Activated T-cell treated with anti-CD3 and anti-CD28 coated beads for 24 hours (primary cell): ENCODE results near the gene CACNA1H.
"Not testable (repeated sequence)": the region's sequence is repeated elsewhere in the genome, so short reads cannot be mapped to it uniquely, and the experiment has no call there.

Experiments
- DNase-seq: peaks from one replicate; pipeline ENCODE4 v3.0.0-alpha.2; 2020; ENCODE audit warnings: low read depth

Gene CACNA1H

DNA sequence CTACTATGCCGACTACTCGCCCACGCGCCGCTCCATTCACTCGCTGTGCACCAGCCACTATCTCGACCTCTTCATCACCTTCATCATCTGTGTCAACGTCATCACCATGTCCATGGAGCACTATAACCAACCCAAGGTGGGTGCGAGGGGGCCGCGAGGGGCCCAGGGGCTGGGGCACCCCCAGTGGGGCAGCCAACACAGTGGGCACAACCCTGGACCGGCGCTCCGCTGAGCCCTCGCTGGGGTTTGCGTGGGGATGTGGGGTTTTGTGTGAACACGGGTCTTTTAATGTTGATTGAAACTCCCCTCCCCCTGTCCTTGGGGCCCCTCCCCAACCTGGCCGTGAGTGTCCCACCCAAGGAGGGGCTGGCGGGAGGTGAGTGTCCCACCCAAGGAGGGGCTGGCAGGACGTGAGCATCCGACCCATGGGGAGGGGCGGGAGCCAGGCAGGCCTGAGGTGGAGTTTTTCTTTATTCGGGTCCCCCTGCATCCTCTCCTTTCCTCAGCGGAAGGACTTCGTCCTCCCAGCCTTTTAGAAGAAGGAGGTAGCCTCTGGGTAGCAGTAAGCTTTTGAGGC, 61.0 kb downstream of the CACNA1H start:
- DNase-seq = no peak

DNA sequence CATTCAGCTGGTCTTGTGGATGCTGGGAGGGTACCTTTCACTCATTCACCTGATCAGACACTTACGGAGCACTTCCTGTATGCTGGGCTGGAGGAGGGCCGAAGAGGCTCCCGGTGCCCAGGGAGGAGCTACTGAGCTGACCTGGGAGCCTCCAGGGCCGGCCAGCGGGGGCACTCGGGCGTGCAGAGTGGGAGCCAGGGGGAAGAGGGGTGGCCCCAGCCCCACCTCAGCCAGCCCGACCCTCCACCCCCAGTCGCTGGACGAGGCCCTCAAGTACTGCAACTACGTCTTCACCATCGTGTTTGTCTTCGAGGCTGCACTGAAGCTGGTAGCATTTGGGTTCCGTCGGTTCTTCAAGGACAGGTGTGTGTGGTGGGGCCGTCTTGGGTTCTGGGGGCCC, 61.8 kb downstream of the CACNA1H start:
- DNase-seq = no peak

DNA sequence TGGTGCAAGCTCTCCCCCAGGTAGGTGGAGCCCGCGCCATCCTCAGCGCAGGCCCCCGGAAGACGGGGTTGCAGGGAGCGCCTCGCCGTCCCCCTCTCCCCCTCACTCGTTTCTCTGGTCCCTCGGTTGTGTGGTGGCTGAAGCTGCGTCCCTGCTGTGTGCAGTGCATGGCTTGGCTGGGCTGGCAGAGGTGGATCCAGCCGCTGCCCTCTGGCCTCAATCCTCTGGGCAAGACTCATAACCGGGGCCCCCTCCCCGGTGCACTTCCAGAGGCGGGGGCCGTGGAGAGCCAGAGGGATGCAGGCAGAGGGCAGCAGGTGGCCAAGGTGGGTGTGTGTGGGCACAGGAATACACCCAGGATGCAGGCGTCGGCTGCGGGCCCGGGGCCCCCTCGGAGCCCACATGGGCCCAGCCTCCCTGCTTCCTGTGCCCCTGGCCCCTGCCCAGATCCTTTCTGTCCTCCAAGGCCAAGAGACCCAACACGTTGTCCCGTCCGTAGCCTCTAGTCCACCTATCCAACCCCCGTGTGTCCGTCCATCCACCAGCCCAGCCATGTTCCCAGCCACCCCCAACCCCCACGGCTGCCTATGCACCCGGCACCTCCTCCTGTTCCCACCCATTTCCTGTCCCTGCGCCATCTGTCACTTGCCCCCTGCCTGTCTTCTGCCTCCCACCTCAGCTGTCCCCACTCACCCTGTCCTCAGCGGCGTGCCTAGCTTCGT, 62.8 kb downstream of the CACNA1H start:
- no peak for DNase-seq

DNA sequence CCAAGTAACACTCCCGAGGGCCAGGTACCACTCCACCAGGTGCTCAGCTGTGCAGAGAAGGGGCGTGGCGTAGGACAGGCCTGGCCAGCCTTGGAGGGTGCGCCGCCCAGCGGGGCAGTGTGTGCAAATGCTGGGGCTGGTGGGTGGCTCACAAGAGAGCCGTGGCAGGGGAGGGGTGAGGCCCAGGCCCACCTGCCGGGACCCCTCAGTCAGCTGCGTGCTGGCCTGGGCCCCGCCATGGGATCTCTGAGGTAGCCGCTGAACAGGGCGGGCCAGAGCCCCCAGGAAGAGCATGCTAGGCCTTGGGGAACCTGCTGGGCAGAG, 63.4 kb downstream of the CACNA1H start:
- DNase-seq = no peak

DNA sequence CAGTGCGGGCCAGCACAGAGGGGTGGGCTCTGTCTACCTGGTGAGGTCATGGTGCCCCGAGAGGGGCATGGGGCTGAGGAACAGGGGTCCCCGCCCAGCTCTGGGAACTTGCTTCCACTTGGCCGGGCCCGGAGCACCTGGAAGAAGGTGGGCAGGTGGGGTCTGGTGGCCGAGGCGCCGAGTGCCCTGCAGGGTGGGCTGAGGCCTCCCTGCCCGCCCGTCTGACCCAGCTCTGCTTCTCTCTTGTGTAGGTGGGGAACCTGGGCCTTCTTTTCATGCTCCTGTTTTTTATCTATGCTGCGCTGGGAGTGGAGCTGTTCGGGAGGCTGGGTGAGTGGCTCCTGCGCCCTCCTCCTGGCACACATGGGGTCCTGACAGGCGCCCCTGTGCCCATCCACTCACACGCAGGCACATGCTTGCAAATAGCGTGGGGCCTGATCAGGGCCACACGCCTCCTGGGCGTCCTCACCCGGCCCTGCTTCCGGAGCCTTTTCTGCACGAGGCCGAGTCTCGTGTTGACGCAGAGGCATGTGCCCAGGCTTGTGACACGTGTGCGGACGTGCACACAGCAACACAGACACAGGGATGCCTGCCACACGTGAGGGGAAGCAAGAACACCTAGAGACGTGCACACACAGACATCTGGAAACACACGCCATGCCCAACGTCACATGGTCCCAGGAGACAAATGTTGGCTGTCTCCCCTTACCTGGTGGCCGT, 63.9 kb downstream of the CACNA1H start:
- DNase-seq = no peak

DNA sequence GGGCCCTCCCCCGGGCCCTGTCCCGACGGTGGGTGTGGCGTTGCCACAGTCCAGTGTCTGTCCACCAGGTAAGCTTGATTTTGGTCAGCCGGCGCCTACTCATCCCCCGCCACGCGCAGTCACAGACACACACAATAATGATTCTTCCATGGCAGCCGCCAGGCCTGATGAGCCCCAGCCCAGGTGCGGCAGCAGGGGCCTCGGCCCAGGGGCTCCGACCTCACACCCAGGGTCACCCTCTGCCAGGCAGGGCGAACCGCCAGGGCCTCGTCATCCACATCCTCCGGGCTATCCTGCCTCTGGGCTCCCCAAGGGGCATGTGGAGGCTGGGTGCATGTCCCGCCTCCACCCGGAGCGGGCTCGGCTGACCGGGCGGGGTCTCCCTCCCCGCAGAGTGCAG, 64.6 kb downstream of the CACNA1H start:
- DNase-seq = no peak

DNA sequence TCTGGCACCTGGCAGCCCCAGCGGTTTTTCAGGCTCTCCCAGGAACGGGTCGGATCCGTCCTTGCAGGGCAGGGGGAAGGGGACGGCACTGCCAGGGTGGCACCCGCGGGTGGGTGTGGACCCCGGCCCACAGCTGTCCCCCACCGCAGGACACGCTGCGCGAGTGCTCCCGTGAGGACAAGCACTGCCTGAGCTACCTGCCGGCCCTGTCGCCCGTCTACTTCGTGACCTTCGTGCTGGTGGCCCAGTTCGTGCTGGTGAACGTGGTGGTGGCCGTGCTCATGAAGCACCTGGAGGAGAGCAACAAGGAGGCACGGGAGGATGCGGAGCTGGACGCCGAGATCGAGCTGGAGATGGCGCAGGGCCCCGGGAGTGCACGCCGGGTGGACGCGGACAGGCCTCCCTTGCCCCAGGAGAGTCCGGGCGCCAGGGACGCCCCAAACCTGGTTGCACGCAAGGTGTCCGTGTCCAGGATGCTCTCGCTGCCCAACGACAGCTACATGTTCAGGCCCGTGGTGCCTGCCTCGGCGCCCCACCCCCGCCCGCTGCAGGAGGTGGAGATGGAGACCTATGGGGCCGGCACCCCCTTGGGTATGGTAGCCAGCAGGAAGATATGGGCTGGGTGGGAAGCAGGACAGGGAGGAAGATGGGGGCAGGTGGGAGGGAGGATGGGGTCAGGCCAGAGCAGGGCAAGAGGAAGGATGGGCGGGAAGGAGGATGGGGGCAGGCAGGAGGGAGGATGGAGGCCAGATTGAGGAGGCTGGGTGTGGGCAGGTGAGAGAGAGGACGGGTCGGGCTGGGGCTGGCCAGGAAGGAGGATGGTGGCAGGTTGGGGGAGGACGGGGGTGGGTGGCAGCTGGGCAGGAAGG, 65.4 kb downstream of the CACNA1H start:
- DNase-seq = no peak

DNA sequence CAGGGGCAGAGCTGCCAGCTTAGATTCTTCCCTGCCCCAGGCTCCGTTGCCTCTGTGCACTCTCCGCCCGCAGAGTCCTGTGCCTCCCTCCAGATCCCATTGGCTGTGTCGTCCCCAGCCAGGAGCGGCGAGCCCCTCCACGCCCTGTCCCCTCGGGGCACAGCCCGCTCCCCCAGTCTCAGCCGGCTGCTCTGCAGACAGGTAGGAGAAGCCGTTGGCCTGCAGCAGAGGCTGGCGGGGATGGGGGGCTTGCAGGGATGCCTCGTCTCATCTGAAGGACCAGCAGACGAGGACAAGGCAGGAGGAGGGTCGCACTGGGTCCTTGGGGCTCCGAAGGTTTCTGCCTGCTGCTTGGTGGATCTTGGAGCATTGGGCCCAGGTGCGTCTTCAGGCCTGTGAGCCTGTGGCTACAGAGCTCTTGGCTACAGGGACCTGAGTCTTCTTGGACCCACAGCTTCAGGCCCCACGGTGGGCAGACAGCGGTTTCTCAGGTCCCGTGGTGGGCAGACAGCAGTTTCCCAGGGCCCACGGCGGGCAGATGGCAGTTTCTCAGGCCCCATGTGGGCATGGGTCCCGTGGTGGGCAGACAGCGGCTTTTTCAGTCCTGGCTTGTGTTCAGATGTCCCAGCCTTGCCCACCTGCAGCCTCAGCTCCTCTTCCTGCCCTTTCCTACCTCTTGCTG, 66.2 kb downstream of the CACNA1H start:
- no peak for DNase-seq

DNA sequence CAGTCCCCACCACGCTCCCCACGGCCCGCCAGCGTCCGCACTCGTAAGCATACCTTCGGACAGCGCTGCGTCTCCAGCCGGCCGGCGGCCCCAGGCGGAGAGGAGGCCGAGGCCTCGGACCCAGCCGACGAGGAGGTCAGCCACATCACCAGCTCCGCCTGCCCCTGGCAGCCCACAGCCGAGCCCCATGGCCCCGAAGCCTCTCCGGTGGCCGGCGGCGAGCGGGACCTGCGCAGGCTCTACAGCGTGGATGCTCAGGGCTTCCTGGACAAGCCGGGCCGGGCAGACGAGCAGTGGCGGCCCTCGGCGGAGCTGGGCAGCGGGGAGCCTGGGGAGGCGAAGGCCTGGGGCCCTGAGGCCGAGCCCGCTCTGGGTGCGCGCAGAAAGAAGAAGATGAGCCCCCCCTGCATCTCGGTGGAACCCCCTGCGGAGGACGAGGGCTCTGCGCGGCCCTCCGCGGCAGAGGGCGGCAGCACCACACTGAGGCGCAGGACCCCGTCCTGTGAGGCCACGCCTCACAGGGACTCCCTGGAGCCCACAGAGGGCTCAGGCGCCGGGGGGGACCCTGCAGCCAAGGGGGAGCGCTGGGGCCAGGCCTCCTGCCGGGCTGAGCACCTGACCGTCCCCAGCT, 67.3 kb downstream of the CACNA1H start:
- no peak for DNase-seq

DNA sequence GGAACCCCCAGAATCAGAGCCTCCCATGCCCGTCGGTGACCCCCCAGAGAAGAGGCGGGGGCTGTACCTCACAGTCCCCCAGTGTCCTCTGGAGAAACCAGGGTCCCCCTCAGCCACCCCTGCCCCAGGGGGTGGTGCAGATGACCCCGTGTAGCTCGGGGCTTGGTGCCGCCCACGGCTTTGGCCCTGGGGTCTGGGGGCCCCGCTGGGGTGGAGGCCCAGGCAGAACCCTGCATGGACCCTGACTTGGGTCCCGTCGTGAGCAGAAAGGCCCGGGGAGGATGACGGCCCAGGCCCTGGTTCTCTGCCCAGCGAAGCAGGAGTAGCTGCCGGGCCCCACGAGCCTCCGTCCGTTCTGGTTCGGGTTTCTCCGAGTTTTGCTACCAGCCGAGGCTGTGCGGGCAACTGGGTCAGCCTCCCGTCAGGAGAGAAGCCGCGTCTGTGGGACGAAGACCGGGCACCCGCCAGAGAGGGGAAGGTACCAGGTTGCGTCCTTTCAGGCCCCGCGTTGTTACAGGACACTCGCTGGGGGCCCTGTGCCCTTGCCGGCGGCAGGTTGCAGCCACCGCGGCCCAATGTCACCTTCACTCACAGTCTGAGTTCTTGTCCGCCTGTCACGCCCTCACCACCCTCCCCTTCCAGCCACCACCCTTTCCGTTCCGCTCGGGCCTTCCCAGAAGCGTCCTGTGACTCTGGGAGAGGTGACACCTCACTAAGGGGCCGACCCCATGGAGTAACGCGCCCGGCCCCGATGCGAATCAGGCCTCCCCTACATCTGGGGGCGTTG, 68.1 kb downstream of the CACNA1H start:
- no peak for DNase-seq

DNA sequence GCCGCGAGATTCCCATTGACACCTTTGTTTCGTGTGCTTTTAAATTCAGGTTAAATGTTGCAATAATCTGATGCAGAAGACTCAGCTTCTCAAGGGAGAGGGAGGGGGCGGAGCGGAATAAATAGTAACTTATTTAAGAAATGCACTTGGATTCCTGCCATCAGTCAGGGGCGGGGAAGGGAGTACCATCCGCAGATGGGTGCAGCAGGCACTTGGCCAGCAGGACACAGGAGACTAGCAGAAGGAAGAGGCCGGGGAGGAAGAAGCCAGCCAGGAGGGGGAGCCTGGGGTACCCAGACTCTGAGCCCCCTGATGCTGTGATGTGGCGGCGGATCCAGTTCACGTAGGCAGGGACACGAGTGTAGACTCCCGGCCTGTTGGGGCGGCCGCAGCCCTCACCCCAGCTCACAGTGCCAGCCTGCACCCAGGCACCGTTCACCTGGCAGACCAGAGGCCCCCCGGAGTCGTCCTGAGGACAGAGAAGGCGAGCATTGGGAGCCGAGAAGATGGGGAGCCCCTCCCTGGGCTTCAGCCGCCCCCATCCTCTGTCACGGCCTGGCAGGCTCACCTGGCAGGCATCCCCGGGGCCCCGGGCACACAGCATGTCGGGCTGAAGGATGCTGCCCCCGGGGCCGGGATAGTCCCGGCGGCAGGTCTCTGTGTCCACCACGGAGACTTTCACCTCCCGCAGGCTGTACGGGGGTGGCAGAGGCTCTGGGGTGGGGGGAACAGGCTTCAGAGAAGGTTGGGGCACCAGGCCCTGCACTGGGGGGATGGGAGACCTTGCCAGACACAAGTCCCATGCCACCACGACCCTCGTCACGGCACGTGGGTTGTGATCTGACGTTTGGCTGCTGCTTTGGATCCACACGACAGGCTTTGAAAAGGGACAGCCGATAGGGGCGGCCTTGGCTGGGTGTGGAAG, 69.0 kb downstream of the CACNA1H start:
- no peak for DNase-seq

DNA sequence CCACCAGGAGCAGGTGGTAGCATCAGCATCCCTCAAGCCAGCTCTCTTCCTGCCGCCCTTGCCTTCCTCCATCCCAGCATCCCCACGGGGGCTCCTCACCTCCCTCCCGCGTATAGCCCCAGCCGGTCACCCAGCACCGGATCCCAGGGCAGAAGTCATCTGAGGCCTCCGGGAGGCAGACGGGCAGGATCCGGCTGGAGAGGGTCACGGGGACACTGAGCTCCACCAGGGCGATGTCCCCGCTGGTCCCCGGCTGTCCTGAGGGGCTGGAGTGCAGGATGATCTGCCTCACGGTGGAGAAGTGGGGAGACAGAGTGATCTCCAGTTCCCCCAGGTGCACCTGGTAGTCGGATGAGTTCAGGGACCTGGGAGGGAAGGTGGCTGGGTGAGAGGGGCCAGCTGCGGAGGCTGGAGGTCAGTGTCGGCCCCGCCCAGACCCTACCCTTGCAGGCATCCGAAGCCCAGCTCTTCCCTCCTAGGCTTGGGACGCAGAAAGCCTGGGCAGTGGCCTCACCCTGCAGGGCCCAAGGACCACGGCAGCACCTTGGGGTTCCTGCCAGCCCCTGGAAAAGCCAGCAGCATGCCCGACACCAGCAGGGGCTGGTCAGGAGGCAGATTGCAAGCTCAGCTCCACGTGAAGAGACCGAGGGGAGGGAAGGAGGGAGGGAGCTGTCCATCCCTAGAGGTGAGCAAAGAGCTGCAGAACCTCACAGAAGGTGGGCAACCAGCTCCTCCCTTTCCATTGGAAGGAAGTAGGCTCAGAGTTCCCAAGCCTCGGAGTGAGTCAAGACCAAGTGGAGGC, 69.8 kb downstream of the CACNA1H start:
- no peak for DNase-seq

DNA sequence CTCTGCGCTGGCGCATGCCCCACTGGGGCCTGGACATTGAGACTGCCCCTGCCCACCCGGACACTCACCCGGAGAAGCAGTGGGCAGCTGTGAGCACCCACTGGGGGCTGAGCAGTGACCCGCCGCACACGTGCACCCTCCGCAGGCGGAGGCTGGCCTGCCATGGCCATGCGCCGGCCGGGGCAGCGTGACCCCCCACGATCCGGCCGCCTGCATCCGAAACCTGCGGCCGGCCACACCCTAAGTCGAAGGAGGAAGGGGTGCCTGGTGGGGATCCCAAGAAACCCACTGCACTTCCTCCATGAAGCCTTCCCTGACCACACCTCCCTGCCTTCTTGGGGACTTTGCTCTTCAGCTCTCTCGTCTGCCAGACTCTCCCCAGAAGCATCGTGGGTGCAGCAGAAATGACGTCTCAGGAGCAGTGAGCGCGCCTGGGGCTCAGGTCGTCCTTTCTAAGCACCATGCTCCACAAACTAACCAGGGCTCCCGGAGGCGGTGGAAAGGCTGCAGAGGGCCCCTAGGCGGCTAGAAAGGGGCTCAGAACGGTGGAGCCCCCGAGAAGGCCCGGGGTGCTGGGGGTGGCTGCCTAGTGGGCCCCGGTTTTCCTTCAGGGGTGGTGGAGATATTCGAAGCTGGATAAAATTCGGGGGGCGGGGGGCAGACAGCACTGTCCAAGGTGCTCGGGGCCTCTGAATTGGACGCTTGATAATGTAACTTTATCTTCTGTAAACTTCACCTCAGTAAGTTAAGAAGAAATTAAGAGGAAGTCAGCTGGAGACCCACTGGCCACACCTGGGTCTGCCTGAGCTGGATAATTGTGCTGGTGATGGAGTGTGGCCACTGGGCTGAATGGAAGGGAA, 70.7 kb downstream of the CACNA1H start:
- no peak for DNase-seq

DNA sequence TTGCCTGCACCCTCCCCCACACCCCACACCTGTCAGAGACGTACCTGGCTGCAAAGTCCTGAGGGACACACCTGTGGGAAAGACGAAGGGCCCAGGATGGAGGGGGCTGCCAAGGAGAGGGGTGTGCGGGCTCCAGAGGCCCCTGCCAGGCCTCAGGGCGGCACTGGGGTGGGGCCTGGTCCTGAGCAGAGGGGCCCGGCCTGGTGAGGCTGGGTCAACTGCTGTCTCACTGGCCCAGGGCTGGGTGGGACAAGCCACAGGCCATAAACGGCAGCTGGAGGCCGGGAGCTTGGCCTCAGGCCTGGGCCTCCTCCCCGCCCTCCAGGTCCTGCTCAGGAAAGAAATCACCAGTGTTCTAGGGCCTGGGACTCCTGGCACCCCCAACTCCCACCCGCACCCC, 71.7 kb downstream of the CACNA1H start:
- no peak for DNase-seq

DNA sequence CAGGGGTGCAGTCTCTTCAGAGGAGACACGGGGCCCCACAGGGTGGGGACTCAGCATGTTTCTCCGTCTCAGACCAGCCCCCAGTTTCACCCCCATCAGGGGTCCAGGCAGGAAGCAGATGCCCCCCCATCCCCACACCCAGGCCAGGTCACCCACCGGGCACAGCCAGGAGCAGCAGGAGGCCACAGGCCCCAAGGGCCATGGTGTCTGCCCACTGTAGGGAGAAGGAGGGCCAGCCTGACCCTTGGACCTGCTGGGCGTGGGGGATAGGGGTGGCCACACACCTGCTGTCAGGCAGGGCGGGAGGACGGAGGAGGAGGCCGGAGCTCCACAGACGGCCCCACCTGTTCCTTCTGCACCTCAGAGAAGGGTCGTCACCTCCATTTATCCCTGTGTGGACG, 72.1 kb downstream of the CACNA1H start, which contains the start of gene TPSG1:
Gene TPSG1 (minus strand): TSS at position 218 of the 401 bp plus-strand sequence. CDS start 16 bp downstream, at position 202.
- DNase-seq = no peak

DNA sequence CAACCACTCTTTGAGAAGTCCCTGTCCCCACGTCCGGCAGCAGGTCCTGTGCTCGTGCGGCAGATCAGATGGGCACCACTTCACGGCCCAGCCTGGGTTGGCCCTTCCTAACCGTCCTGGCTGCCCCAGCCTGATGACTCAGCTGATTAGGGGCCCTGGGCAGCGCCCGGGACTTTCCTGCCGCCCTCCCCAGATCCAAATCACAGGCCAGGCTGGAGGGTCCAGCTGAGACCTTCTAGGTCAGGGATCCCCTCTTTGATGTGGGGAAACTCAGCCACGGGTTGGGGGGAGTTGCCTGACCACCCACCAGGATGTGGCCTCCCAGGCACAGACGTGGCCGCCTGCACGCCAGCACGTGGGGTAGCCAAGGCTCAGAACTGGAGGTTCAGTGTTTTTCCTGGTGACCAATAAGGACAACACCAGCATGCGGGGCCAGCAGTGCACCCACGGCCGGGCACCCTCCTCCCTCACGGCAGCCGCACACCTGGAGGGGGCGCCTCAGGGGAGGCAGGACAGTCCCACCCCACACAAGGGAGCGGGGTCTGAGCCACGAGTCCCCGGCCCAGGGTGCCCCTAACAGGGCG, 72.9 kb downstream of the CACNA1H start:
- DNase-seq = not testable (repeated sequence)

DNA sequence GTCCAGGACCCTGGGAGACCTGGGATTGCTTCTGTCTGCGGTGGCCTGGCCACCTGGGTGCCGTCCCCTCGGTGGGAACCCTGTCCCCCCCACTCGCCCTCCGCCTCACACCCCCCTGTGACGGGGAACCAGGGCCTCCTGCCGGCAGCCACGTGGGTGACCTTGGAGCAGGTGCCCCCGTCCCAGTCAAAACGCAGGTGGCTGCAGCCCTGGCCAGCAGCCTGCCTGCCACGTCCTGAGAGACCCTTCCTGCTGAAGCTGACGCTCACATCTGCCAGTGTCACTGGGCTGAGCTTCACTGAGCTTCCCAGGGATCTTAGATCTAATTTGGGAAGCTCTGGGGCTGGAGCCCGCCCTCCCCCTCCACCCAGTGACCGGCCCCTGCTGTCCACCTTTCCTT, 73.8 kb downstream of the CACNA1H start:
- not testable (repeated sequence) for DNase-seq
